ENCODE results near the gene RIBC1. TPM values are rescaled to one million over a fixed set of nuclear protein-coding genes. Genes with fewer than 3 reads are reported as not detected.

Gene RIBC1
- 0.81 and 1.5 TPM in 2 replicates for total RNA-seq (2013; cell fraction: nucleolus; rRNA removed)
- total RNA-seq (2014; rRNA removed), result 0.33 and 0.56 TPM in 2 replicates
- 0.32 and 0.40 TPM in 2 replicates for total RNA-seq (2014; rRNA removed; fragmentation: Illumina TruSeq; extraction: Trizol)
- 0.43 and 0.49 TPM in 2 replicates for total RNA-seq (2021)
- 0.52 TPM for polyA plus RNA-seq (2011; ENCODE audit: low read depth)
- 0.30 and 0.50 TPM in 2 replicates for polyA plus RNA-seq (2011; rRNA removed)
- 0.46 and 0.47 TPM in 2 replicates for polyA plus RNA-seq (2011; cell fraction: cytosol; rRNA removed)
- polyA plus RNA-seq (2011; cell fraction: nucleus; rRNA removed), result 1.0 and 1.2 TPM in 2 replicates
- polyA plus RNA-seq (2012), result 0.65 and 0.79 TPM in 2 replicates
- 0.21 and 0.73 TPM in 2 replicates for polyA plus RNA-seq (2014; fragmentation: Illumina TruSeq; extraction: Trizol)
- under 1 TPM; 0.22 to 0.61 TPM for polyA plus RNA-seq (2014; fragmentation: Nextera tagmentation; extraction: Ambion mirVana)
- polyA plus RNA-seq (2014; rRNA removed), result 0.36 and 0.94 TPM in 2 replicates
- 1 to 10 TPM in 1 of 2 experiments, under 1 TPM in 1; 0.51 to 1.0 TPM for polyA plus RNA-seq (2016; fragmentation: Nextera tagmentation; extraction: Ambion mirVana)
- 0.26 and 0.37 TPM in 2 replicates for polyA minus RNA-seq (2011; rRNA and poly(A)+ RNA removed)
- polyA minus RNA-seq (2011; cell fraction: cytosol; rRNA and poly(A)+ RNA removed), result not detected in 2 replicates
- polyA minus RNA-seq (2011; cell fraction: nucleus; rRNA and poly(A)+ RNA removed), result 0.19 and 0.24 TPM in 2 replicates
- Bru-seq, nascent RNA, result percentile 42 among the genes with signal in this experiment
- percentile 29 among the genes with signal in this experiment for BruChase-seq, experiment 1, labeled RNA remaining after a 6-hour chase
- percentile 31 among the genes with signal in this experiment for BruChase-seq, experiment 2, labeled RNA remaining after a 2-hour chase
- long read RNA-seq, experiment 1, result 0 reads
- long read RNA-seq, experiment 2, partial matches to known transcripts, result 0 of 1 reads
- long read RNA-seq, experiment 2, other reads (novel, unspliced or antisense), result 1 of 1 reads

DNA sequence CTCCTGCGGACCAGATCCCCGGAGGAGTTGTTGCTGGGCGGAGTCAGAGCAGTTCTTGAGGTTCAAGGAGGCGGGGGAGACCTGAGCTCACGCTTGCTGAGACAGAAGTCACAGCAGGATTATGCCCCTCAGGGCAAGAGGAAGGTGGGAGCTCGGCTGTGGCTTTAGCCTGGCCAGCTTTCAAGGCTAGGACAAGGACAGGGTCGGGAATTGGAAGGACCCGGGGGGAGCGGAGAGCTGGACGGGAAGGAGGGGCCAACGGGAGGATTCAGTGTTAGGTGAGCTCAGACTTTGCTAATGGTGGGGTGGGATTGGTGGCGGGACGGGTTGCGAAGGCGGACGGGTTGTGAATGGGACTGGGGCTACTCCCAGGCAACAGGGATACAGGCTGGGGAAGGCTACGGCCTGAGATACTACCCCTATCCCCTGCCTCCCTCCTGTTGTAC lies at the start of gene RIBC1:
Gene RIBC1, plus strand, starts transcription at position 13 of the 446 bp plus-strand sequence. CDS start 3,404 bp downstream, outside the sequence.
- SMC1A ChIA-PET (ENCODE audit: uncharacterized antibody, unreplicated experiment), result interaction anchor here (0.9 to 2.3 kb wide), 7 partner anchors 10 to 110 kb away, joined by 3 to 10 read pairs (median 7); no protein-coding TSS in a partner anchor
- CTCF ChIA-PET, result interaction anchor here (0.6 to 7.5 kb wide), 8 partner anchors 10 to 106 kb away, joined by 3 to 48 read pairs (median 5); partner anchors contain the start of gene HSD17B10
- intact Hi-C loops (cut with micrococcal nuclease; ENCODE audit: unreplicated experiment), result loop anchor here (1.0 to 5.0 kb wide), 2 partner anchors 11 to 201 kb away; partner anchors contain the start of gene HSD17B10
- no peaks in the 10 kb centered on the region for H3K9me3 ChIP-seq (replicated peaks; ENCODE audit: control insufficient read depth, insufficient read depth, low read length)
- BruUV-seq (replicated peaks), result no TSS peak
- peak within 1 kb of the TSS; percentile 98 for H3K27ac ChIP-seq (ENCODE audit: control insufficient read depth, insufficient read depth)
- peak within 1 kb of the TSS; percentile 99 for H3K9ac ChIP-seq (ENCODE audit: control insufficient read depth, insufficient read depth, low read length)
- in situ Hi-C loops (cut with MboI), result no loop called here
- peak within 1 kb of the TSS; percentile 100 for H3K4me2 ChIP-seq (ENCODE audit: control insufficient read depth, insufficient read depth)
- peak within 1 kb of the TSS; percentile 80 for H3K4me3 ChIP-seq
- RAD21 ChIA-PET (ENCODE audit: unreplicated experiment), result interaction anchor here (0.9 to 2.8 kb wide), 7 partner anchors 8 to 198 kb away, joined by 3 to 11 read pairs (median 5); partner anchors contain the start of gene KDM5C
- POLR2A ChIA-PET, result interaction anchor here (0.6 to 2.7 kb wide), 6 partner anchors 10 to 291 kb away, joined by 3 to 10 read pairs (median 4); no protein-coding TSS in a partner anchor
- no peaks in the 10 kb centered on the region for H3K27me3 ChIP-seq (replicated peaks in 1 of 2; ENCODE audit: control insufficient read depth in 2 of 2, insufficient read depth in 2 of 2, low read length in 1 of 2)
- H3K4me1 ChIP-seq (ENCODE audit: control insufficient read depth, insufficient read depth, low read length), result peaks cover 6% of the 10 kb centered on the region
- no peak for FAIRE-seq
- DNase-seq (ENCODE audit: low read depth, low spot score), result no peak
- no peaks in the 10 kb centered on the region for H3K36me3 ChIP-seq (ENCODE audit: control insufficient read depth in 2 of 2, insufficient read depth in 2 of 2, low read length in 1 of 2)
- TF ChIP-seq RFX5 (IDR thresholded peaks at IDR 0.05; ENCODE audit: low read depth, low read length) (peak; percentile 53; the same call in 1 of the 2 replicates), HDGF (IDR thresholded peaks at IDR 0.05) (0 out of 2 replicates have a peak, but pooled peaks have one; percentile 7), POLR2AphosphoS2 (IDR thresholded peaks at IDR 0.05; ENCODE audit: low read depth, low read length) (0 out of 2 replicates have a peak, but pooled peaks have one; percentile 12), BMI1 (IDR thresholded peaks at IDR 0.05; ENCODE audit: borderline replicate concordance) (peak; percentile 1; the same call in 1 of the 2 replicates), CHD4 (IDR thresholded peaks at IDR 0.05) (no peak), ZSCAN29 (IDR thresholded peaks at IDR 0.05) (no peak), NFYB (IDR thresholded peaks at IDR 0.05; ENCODE audit: insufficient read depth, low read depth, low read length) (no peak), GABPA (IDR thresholded peaks at IDR 0.05; ENCODE audit: low read depth) (no peak), SMC3 (IDR thresholded peaks at IDR 0.05; ENCODE audit: borderline replicate concordance, low read length) (no peak), SIN3A (IDR thresholded peaks at IDR 0.05; ENCODE audit: low read depth, low read length) (no peak; the same call in 1 of the 2 replicates)
- TF ChIP-seq, protein P1, sequence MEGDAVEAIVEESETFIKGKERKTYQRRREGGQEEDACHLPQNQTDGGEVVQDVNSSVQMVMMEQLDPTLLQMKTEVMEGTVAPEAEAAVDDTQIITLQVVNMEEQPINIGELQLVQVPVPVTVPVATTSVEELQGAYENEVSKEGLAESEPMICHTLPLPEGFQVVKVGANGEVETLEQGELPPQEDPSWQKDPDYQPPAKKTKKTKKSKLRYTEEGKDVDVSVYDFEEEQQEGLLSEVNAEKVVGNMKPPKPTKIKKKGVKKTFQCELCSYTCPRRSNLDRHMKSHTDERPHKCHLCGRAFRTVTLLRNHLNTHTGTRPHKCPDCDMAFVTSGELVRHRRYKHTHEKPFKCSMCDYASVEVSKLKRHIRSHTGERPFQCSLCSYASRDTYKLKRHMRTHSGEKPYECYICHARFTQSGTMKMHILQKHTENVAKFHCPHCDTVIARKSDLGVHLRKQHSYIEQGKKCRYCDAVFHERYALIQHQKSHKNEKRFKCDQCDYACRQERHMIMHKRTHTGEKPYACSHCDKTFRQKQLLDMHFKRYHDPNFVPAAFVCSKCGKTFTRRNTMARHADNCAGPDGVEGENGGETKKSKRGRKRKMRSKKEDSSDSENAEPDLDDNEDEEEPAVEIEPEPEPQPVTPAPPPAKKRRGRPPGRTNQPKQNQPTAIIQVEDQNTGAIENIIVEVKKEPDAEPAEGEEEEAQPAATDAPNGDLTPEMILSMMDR (IDR thresholded peaks at IDR 0.05 in 2 of 3, conservative IDR thresholded peaks at IDR 0.05 in 1 of 3; ENCODE audit: control insufficient read depth in 2 of 3, extremely low read depth in 1 of 3, insufficient read depth in 1 of 3, low read depth in 3 of 3, low read length in 3 of 3), result no peak
- ATAC-seq, result no peak
- H2AFZ ChIP-seq (ENCODE audit: control insufficient read depth, low read depth, low read length), result peak within 1 kb of the TSS; percentile 75
- 35% methylated on average over 16 of the region's 17 CpGs for WGBS (ENCODE audit: insufficient coverage, insufficient replicate concordance, low lambda C conversion rate, missing lambda C conversion rate)
- peaks cover 2% of the 10 kb centered on the region; the same call in 1 of the 2 replicates for H4K20me1 ChIP-seq (ENCODE audit: control insufficient read depth, insufficient read depth)
- H3K79me2 ChIP-seq (ENCODE audit: control insufficient read depth, insufficient read depth, low read length), result peaks cover 42% of the 10 kb centered on the region
